Panc1 (cell line): ENCODE measurements around the gene NDUFC2. TPM values are rescaled to one million over a fixed set of nuclear protein-coding genes. Genes with fewer than 3 reads are reported as not detected.

Experiments
- ATAC-seq: fragments of 200-7000 bp; cut with Tn5 transposase; 2 replicates; pipeline ENCODE4 v1.9.1; 2020; ENCODE audit warnings: mild to moderate bottlenecking, moderate library complexity
- BruUV-seq: library from RNA; stranded (reverse); fragments of 400-500 nt; replicated peaks from 2 replicates; lab custom pipeline; 2021; lab: Mats Ljungman, UMichigan
- CTCF ChIA-PET: fragments of 300-600 bp; sonication (Branson Sonifier 250); formaldehyde crosslinking; loops from one replicate; lab custom pipeline; 2022; ENCODE audit warnings: antibody characterized with exemption; lab: Charles Lee
- POLR2A ChIA-PET: fragments of 300-600 bp; sonication (Branson Sonifier 250); formaldehyde crosslinking; loops from one replicate; lab custom pipeline; 2022; ENCODE audit warnings: antibody characterized with exemption; lab: Charles Lee
- DNase-seq: peaks from one replicate; pipeline ENCODE4 v3.0.0-alpha.2; 2010; ENCODE audit warnings: low read depth, low spot score
- H3K27ac ChIP-seq: 2 replicates; pipeline ENCODE4 v1.5.1; 2011; ENCODE audit warnings: mild to moderate bottlenecking, low read length, inconsistent platforms
- H3K27me3 ChIP-seq: fragments of 200-500 bp; sonication (Bioruptor generic); 2 replicates; pipeline ENCODE4 v1.6.0; 2014; ENCODE audit warnings: low read length, inconsistent platforms; ENCODE audit not compliant: control insufficient read depth, insufficient read depth
- H3K36me3 ChIP-seq: fragments of 200-500 bp; sonication (Bioruptor generic); 2 replicates; pipeline ENCODE4 v1.5.1; 2014; ENCODE audit warnings: inconsistent platforms, mild to moderate bottlenecking, low read length, moderate library complexity; ENCODE audit not compliant: control insufficient read depth, insufficient read depth
- H3K4me1 ChIP-seq: 2 replicates; pipeline ENCODE4 v1.5.1; 2011; ENCODE audit warnings: inconsistent platforms, mild to moderate bottlenecking, low read length, moderate library complexity; ENCODE audit not compliant: control insufficient read depth, insufficient read depth
- H3K4me3 ChIP-seq, 2 experiments: 2 replicates each; pipeline ENCODE4 v1.5.1; 2011 to 2012; ENCODE audit warnings: low read depth in 2 of 2, low read length in 2 of 2, mild to moderate bottlenecking in 2 of 2, inconsistent platforms in 1 of 2, moderate library complexity in 1 of 2
- H3K9me3 ChIP-seq: fragments of 200-500 bp; sonication (Bioruptor generic); 2 replicates; pipeline ENCODE4 v1.5.1; 2014; ENCODE audit warnings: low read depth, mild to moderate bottlenecking, inconsistent platforms, low read length, moderate library complexity; ENCODE audit not compliant: control insufficient read depth, insufficient read depth
- POLR2AphosphoS5 ChIP-seq: IDR thresholded peaks from 2 replicates; pipeline ENCODE4 v1.6.1; 2012; ENCODE audit warnings: mild to moderate bottlenecking, low read depth, low read length, moderate library complexity
- SIN3A ChIP-seq: IDR thresholded peaks from 2 replicates; pipeline ENCODE4 v1.6.1; 2012; ENCODE audit warnings: low read depth, mild to moderate bottlenecking, low read length, moderate library complexity, borderline replicate concordance; ENCODE audit not compliant: insufficient read depth
- TCF7L2 ChIP-seq: IDR thresholded peaks from 2 replicates; pipeline ENCODE4 v1.6.1; 2011; ENCODE audit warnings: mild to moderate bottlenecking, low read depth, low read length, inconsistent platforms
- in situ Hi-C: cut with HindIII; loops from 2 replicates; pipeline ENCODE4 v1.10.0; 2016; ENCODE audit warnings: low sequenced_read_pairs, low pct_unique_long_range_greater_than_20kb
- intact Hi-C: fragments of 100-400 bp; cut with micrococcal nuclease; formaldehyde crosslinking; loops from one replicate; pipeline ENCODE4 v1.10.0; 2022; ENCODE audit not compliant: unreplicated experiment
- total RNA-seq: library from RNA; stranded (reverse); gene quantifications from one replicate; pipeline ENCODE4 v1.2.1, GENCODE V29; 2021; ENCODE audit not compliant: unreplicated experiment
- TF ChIP-seq, protein P1 (sequence below): fragments of 450-650 bp; IDR thresholded peaks from 2 replicates; pipeline ENCODE4 v1.5.1; 2017; ENCODE audit warnings: mild to moderate bottlenecking
- TF ChIP-seq, protein P2 (sequence below), 2 experiments: IDR thresholded peaks; 2 replicates each; pipeline ENCODE4 v1.6.1; 2011 to 2012; ENCODE audit warnings: low read depth in 2 of 2, control low read depth in 1 of 2, low read length in 1 of 2, mild to moderate bottlenecking in 1 of 2, moderate library complexity in 1 of 2; ENCODE audit not compliant: insufficient read depth in 1 of 2

NDUFC2 gene
- total RNA-seq, 1 experiment from 2014 or later = 308 TPM

DNA sequence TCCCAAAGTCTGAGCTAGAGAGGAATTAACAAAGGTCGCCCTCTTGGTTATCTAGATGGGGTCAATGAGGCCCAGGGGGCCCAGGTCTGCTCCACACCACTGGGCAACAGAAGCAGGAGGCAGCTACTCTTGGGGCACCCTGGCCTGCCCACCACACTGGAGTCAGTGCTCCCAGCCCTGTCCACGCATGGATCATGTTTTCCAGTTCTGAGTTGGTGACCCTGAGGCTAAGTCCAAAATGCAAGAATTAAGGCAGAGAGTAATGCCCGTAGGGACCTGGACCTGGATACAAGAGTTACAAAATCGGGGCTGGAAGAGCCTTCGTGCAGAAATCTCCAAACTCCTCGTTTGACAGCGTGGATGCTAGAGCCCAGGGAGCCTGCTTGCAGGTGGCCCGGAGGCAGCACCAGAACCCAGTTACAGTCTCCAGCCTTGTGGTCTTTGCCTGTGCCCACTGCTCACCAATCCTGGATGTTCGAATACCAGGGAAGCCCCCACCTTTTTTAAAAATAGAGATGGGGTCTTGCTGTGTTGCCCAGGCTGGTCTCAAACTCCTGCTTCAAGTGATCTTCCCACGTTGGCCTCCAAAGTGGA, 22.1 kb downstream of the NDUFC2 start:
- in situ Hi-C loops (no loop called here), intact Hi-C loops (no loop called here)
- BruUV-seq = no TSS peak
- ChIA-PET POLR2A (interaction anchor here (0.7 kb wide), 1 partner anchor 32 kb away, joined by 4 read pairs; no protein-coding TSS in a partner anchor), CTCF (interaction anchor here (0.7 kb wide), 1 partner anchor 12 kb away, joined by 11 read pairs; no protein-coding TSS in a partner anchor)
- ATAC-seq (no peak), DNase-seq (no peak)
- Histone ChIP-seq H3K36me3 (no peaks in the 10 kb centered on the region), H3K4me3 (no peak overlapping the region), H3K4me1 (peaks cover 12% of the 10 kb centered on the region), H3K27me3 (no peaks in the 10 kb centered on the region), H3K27ac (no peak overlapping the region), H3K9me3 (no peaks in the 10 kb centered on the region)
- TF ChIP-seq, protein P1, sequence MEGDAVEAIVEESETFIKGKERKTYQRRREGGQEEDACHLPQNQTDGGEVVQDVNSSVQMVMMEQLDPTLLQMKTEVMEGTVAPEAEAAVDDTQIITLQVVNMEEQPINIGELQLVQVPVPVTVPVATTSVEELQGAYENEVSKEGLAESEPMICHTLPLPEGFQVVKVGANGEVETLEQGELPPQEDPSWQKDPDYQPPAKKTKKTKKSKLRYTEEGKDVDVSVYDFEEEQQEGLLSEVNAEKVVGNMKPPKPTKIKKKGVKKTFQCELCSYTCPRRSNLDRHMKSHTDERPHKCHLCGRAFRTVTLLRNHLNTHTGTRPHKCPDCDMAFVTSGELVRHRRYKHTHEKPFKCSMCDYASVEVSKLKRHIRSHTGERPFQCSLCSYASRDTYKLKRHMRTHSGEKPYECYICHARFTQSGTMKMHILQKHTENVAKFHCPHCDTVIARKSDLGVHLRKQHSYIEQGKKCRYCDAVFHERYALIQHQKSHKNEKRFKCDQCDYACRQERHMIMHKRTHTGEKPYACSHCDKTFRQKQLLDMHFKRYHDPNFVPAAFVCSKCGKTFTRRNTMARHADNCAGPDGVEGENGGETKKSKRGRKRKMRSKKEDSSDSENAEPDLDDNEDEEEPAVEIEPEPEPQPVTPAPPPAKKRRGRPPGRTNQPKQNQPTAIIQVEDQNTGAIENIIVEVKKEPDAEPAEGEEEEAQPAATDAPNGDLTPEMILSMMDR = no peak
- TF ChIP-seq, protein P2, sequence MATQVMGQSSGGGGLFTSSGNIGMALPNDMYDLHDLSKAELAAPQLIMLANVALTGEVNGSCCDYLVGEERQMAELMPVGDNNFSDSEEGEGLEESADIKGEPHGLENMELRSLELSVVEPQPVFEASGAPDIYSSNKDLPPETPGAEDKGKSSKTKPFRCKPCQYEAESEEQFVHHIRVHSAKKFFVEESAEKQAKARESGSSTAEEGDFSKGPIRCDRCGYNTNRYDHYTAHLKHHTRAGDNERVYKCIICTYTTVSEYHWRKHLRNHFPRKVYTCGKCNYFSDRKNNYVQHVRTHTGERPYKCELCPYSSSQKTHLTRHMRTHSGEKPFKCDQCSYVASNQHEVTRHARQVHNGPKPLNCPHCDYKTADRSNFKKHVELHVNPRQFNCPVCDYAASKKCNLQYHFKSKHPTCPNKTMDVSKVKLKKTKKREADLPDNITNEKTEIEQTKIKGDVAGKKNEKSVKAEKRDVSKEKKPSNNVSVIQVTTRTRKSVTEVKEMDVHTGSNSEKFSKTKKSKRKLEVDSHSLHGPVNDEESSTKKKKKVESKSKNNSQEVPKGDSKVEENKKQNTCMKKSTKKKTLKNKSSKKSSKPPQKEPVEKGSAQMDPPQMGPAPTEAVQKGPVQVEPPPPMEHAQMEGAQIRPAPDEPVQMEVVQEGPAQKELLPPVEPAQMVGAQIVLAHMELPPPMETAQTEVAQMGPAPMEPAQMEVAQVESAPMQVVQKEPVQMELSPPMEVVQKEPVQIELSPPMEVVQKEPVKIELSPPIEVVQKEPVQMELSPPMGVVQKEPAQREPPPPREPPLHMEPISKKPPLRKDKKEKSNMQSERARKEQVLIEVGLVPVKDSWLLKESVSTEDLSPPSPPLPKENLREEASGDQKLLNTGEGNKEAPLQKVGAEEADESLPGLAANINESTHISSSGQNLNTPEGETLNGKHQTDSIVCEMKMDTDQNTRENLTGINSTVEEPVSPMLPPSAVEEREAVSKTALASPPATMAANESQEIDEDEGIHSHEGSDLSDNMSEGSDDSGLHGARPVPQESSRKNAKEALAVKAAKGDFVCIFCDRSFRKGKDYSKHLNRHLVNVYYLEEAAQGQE (IDR thresholded peaks at IDR 0.05; ENCODE audit: insufficient read depth in 1 of 2, low read depth in 2 of 2, low read length in 1 of 2) = no peak
- TF ChIP-seq TCF7L2 (no peak), POLR2AphosphoS5 (no peak), SIN3A (no peak)

- DNase-seq = no peak
- Histone ChIP-seq H3K4me3 (no peak overlapping the region), H3K36me3 (no peaks in the 10 kb centered on the region), H3K4me1 (peaks cover 4% of the 10 kb centered on the region), H3K27me3 (no peaks in the 10 kb centered on the region), H3K9me3 (no peaks in the 10 kb centered on the region), H3K27ac (no peak overlapping the region)
- POLR2A ChIA-PET = no interaction called here
- no TSS peak for BruUV-seq
- CTCF ChIA-PET = no interaction called here
- in situ Hi-C loops = no loop called here
- intact Hi-C loops = no loop called here
- no peak for ATAC-seq
- TF ChIP-seq SIN3A = no peak
- TF ChIP-seq TCF7L2 = no peak
- TF ChIP-seq, protein P2 (IDR thresholded peaks at IDR 0.05; ENCODE audit: insufficient read depth in 1 of 2, low read depth in 2 of 2, low read length in 1 of 2) = no peak
- TF ChIP-seq, protein P1 = no peak
- no peak for TF ChIP-seq POLR2AphosphoS5
These were observed 23.6 kb downstream of the NDUFC2 start for GRCh38 chr11:78056093-78056492.
